GM18507 (cell line): ENCODE results near the gene CNOT3.

Source experiments
- DNase-seq: peaks from one replicate; pipeline ENCODE4 v3.0.0; 2011; ENCODE audit warnings: low read depth; ENCODE audit not compliant: insufficient read length; ENCODE audit errors: extremely low spot score
- FAIRE-seq: peaks from 2 replicates; lab custom pipeline; 2011; peaks lifted over from hg19 to GRCh38; lab: Jason Lieb, UNC

Gene CNOT3

GRCh38 chr19:54145541-54146158 is 8.1 kb downstream of the CNOT3 start:
- no peak for FAIRE-seq
- no peak for DNase-seq

- no peak for FAIRE-seq
- no peak for DNase-seq
Observed at GRCh38 chr19:54147676-54148075, 10.1 kb downstream of the CNOT3 start.

GRCh38 chr19:54148158-54148557 is 10.6 kb downstream of the CNOT3 start:
- no peak for FAIRE-seq

GRCh38 chr19:54149021-54149812 is 11.7 kb downstream of the CNOT3 start:
- DNase-seq (no peak), FAIRE-seq (no peak)

More at GRCh38 chr19:54148158-54148557, 10.6 kb downstream of the CNOT3 start:
- DNase-seq, result no peak

- DNase-seq (no peak), FAIRE-seq (no peak)
Observed at GRCh38 chr19:54151362-54152035, 13.9 kb downstream of the CNOT3 start.

- FAIRE-seq (no peak), DNase-seq (no peak)
Observed at GRCh38 chr19:54152267-54152666, 14.7 kb downstream of the CNOT3 start.

DNA sequence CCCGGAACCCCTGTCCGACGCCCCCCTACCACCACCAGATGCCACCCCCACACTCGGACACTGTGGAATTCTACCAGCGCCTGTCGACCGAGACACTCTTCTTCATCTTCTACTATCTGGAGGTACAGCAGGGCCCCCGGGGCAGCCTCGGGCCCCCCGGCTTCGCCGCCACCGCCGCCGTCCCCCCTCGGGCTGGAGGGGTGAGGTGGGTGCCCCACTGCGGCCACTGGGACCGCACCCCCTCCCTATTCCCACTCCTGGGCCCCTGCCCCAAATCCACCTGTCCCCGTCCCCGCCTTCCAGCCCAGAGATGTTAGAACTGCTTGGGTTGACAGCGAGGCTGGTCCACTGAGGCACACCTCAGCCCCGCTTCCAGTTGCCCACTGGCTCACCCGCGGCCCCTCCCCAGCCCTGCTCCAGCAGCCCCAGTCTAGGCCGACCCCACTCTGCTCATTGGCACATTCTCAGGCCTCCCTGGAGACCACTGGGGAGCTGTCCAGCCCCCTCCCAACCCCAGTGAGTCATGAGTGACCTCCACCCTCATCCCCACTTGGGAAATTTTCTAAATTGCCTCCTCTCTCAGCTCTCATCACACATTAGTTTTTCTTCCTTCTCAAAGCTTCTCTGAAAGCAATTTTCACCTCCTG is 15.4 kb downstream of the CNOT3 start:
- FAIRE-seq, result no peak
- no peak for DNase-seq

DNA sequence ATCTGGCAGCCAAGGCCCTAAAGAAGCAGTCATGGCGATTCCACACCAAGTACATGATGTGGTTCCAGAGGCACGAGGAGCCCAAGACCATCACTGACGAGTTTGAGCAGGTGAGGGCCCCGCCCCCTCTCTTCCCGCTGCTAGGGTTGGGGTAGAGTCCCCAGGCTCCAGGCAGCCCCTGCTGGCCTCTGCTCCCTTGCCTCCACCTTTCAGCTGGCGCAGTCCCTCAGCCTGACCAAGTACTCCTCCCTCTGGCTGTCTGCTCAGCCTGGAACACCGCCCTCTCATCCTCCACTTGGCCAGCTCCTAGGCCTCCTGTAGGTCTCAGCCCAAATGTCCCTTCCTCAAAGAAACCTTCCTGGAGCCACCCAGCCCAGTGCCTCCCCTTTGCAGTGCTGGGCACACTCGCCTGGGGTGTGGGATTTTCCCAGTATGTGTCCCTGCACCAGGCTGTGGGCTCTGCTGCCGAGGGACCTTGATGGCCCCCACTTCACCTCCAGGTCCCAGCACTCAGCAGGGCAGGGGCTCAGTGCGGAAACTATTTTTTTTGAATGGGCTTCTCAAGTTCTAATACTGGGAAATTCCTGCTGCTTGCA is 16.3 kb downstream of the CNOT3 start:
- no peak for FAIRE-seq
- no peak for DNase-seq

DNA sequence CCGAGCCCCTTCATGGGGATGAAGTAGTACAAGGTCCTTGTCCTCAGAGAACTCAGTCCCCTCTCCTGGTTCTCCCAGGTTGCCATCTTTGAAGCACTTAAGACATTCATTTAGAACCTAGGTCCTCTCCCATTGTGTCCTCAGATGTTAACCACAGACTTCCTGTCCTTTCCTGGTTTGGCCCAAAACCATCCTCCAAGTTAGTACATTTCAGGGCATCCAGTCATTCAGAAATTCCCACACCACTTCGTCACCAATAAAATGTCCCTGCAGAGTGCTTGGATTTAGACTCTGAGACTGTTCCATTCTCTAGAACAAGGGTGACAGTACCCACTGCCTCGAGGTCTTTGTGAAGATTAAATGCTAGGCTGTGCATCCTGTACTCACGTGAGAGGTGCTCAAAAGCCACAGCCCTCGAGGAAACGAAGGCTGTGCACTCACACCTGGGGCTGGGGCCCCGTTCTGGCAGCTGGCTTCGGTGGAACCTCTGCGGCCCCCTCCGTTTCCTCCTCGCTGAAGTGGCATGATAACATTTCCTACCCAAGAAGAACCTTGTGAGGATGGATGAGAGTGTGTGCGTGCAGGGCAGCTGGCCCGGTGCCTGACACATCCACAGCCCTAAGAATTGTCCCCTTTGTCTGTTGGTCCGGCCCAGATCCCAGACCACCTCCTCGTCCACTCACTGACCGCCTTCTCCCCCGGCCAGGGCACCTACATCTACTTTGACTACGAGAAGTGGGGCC is 17.2 kb downstream of the CNOT3 start:
- DNase-seq, result no peak
- no peak for FAIRE-seq

DNA sequence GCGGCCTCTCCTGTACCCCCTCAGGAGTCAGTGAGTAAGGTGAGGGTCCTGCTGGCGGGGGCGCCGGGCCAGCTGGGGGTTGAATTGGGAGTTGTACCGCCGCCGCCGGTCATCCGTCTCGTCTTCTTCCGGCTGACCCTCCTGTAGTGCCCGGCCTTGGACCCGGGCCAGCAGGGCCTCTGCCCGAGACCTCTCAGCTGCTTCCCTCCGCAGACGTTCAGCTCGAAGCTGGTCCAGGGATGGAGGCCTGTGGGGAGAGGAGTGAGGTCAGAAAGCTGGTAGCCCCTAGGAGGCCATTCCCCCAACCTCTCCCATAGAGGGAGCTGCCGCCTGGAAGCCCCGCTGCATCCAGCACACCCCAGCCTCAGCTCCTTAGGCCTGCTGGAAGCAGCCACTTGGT is 18.1 kb downstream of the CNOT3 start:
- DNase-seq, result no peak
- FAIRE-seq, result no peak

GRCh38 chr19:54156490-54156889 is 18.9 kb downstream of the CNOT3 start:
- FAIRE-seq (no peak), DNase-seq (no peak)

GRCh38 chr19:54156953-54157352 is 19.4 kb downstream of the CNOT3 start:
- FAIRE-seq, result no peak
- DNase-seq, result no peak

DNA sequence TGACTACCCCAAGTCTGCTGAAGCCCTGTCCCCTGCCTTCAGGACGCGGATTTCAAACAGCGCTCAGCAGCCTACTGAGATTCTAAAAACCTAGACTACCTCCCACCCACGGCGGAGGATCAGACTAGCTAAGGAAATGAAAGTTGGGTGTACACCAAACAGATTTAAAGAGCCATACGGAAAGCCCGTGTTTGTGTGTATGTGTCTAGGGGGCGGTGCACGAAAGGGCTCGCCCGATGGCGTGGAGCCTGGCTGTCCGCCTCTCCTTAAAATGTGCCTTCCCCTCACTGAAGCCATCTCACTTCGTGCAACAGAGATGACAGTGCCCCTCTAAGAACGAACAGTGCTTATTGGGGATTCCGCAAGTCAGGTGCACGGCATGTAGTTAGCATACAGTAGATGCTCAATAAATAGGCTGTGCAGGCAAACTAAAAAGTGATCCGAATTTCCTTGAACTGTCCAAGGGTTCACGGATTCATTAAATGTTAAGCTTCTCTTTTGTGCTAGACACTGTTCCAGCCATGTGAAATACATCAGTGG is 21.3 kb downstream of the CNOT3 start:
- FAIRE-seq (peak; percentile 61), DNase-seq (no peak)

DNA sequence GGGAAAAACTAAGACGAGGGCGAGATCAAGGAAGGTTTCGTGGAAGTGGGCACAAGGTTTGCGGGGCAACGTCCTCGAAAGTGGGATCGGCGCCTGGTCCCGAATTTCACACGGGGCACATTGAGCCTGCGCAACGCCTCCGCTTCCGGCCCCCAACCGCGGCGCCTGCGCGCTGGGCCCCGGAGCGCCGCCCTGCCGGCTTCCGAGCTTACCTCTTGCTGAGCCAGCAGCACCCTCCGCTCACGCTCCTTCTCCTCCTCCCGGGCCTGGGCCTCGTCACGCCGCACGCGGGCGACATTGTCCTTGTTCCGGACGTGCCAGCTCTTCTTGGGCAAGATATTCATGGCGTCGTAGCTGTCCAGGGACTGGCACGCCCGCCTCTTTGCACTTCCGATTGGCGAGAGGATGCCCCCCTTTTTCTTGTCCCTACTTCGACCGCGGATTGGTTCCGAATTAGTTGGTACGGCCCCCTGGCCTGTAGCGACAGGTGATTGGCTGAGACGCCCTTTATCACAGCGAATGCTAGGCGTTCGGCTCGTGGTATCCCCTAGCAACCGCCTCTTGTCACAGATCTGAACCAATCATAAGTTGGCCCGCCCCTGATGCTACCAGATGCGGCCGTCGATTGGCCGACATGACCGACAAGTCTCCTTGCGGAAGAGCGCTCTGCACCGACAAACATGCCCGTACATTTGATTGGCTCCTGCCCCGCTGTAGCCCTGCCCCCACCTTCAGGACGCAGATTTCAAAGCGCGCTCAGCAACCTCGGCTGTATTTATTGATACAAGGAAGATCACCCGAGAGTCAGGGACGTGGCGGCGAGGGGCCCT is 22.0 kb downstream of the CNOT3 start, which contains the start of gene LENG1:
Gene LENG1 (minus strand): TSS at position 370 of the 830 bp plus-strand sequence. CDS start 26 bp downstream, at position 344.
- peak; percentile 100 for FAIRE-seq
- peak; percentile 88 for DNase-seq

DNA sequence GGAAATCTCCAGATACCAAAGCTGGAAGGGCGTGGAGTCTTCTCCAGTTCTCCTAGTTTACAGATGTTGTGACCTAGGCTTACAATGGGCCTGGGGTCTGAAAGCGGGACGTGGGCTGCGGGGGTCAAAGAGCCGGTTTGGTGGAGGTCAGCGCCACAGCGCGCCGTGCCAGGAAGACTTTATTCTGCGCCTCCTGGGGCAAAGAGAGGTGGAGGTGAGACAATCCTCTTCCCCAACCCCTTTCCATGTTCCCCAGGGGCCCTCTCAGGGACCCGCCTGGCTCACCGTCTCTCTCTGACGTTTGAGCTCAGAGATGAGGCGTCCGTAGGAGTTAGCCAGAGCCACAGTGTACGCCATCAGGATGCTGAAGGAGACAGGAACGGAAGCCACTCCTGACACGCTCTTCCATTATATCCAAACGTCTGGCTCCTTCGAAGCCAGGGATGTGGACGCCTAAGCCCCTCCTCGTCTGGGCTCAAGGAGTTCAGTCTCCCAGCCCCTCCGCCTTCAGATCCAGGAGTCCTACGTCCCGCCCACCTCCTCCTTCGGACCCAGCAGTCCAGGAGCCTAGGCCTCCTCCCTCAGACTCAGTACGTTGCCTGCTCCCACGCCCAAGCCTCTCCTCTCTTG is 22.7 kb downstream of the CNOT3 start:
- FAIRE-seq (no peak), DNase-seq (no peak)

GRCh38 chr19:54160854-54161253 is 23.3 kb downstream of the CNOT3 start:
- DNase-seq, result no peak
- no peak for FAIRE-seq

GRCh38 chr19:54162241-54162805 is 24.8 kb downstream of the CNOT3 start:
- FAIRE-seq (no peak), DNase-seq (no peak)
